ENCODE results near the gene ELAVL4.

Gene ELAVL4

GRCh38 chr1:50108497-50109059 is at the start of gene ELAVL4:
TSS of gene ELAVL4 (plus strand) at chr1:50108920. CDS start at chr1:50109190, 270 bp downstream.
- no peak for DNase-seq (ENCODE audit: low read depth in 2 of 2)

- no peak for DNase-seq (ENCODE audit: low read depth in 2 of 2)
Observed at GRCh38 chr1:50060279-50060678, 48.4 kb upstream of the ELAVL4 start.

GRCh38 chr1:50066806-50067205 is 41.9 kb upstream of the ELAVL4 start:
- DNase-seq (ENCODE audit: low read depth in 2 of 2), result no peak

- no peak for DNase-seq (ENCODE audit: low read depth in 2 of 2)
Observed at GRCh38 chr1:50074931-50075330, 33.8 kb upstream of the ELAVL4 start.

- no peak for DNase-seq (ENCODE audit: low read depth in 2 of 2)
Observed at GRCh38 chr1:50077273-50077672, 31.4 kb upstream of the ELAVL4 start.

GRCh38 chr1:50080904-50081586 is 27.7 kb upstream of the ELAVL4 start:
- no peak for DNase-seq (ENCODE audit: low read depth in 2 of 2)

GRCh38 chr1:50084389-50084788 is 24.3 kb upstream of the ELAVL4 start:
- DNase-seq (ENCODE audit: low read depth in 2 of 2), result no peak

GRCh38 chr1:50091068-50091467 is 17.7 kb upstream of the ELAVL4 start:
- no peak for DNase-seq (ENCODE audit: low read depth in 2 of 2)

- no peak for DNase-seq (ENCODE audit: low read depth in 2 of 2)
Observed at GRCh38 chr1:50095716-50096115, 13.0 kb upstream of the ELAVL4 start.

GRCh38 chr1:50097021-50097679 is 11.6 kb upstream of the ELAVL4 start:
- DNase-seq (ENCODE audit: low read depth in 2 of 2), result no peak

- DNase-seq (ENCODE audit: low read depth in 2 of 2), result no peak
Observed at GRCh38 chr1:50097791-50098190, 10.9 kb upstream of the ELAVL4 start.

- DNase-seq (ENCODE audit: low read depth in 2 of 2), result no peak
Observed at GRCh38 chr1:50098591-50099021, 10.1 kb upstream of the ELAVL4 start.

- DNase-seq (ENCODE audit: low read depth in 2 of 2), result no peak
Observed at GRCh38 chr1:50099654-50100053, 9.1 kb upstream of the ELAVL4 start.

- DNase-seq (ENCODE audit: low read depth in 2 of 2), result no peak
Observed at GRCh38 chr1:50103615-50104081, 5.1 kb upstream of the ELAVL4 start.

- DNase-seq (ENCODE audit: low read depth in 2 of 2), result no peak
Observed at GRCh38 chr1:50105433-50105832, 3.3 kb upstream of the ELAVL4 start.

- DNase-seq (ENCODE audit: low read depth in 2 of 2), result no peak
Observed at GRCh38 chr1:50106095-50106761, 2.5 kb upstream of the ELAVL4 start.

GRCh38 chr1:50109116-50109515 is 396 bp downstream of the ELAVL4 start:
- no peak for DNase-seq (ENCODE audit: low read depth in 2 of 2)

GRCh38 chr1:50109647-50110075 is 941 bp downstream of the ELAVL4 start:
- no peak for DNase-seq (ENCODE audit: low read depth in 2 of 2)

GRCh38 chr1:50110151-50110550 is 1.4 kb downstream of the ELAVL4 start:
- DNase-seq (ENCODE audit: low read depth in 2 of 2), result no peak

- DNase-seq (ENCODE audit: low read depth in 2 of 2), result no peak
Observed at GRCh38 chr1:50110656-50111055, 1.9 kb downstream of the ELAVL4 start.

GRCh38 chr1:50111503-50111902 is 2.8 kb downstream of the ELAVL4 start:
- no peak for DNase-seq (ENCODE audit: low read depth in 2 of 2)

GRCh38 chr1:50112193-50112592 is 3.5 kb downstream of the ELAVL4 start:
- DNase-seq (ENCODE audit: low read depth in 2 of 2), result no peak
